B cell (primary cell): ENCODE data around the gene PTPRG. TPM values are rescaled to one million over a fixed set of nuclear protein-coding genes. Genes with fewer than 3 reads are reported as not detected.

Source experiments
- ATAC-seq: fragments of 200-7000 bp; cut with Tn5 transposase; one replicate; pipeline ENCODE4 v1.10.0; 2021; ENCODE audit warnings: low read depth, mild to moderate bottlenecking, moderate number of reproducible peaks, moderate library complexity
- CTCF ChIA-PET: fragments of 350-600 bp; sonication (Branson Sonifier 250); formaldehyde crosslinking; loops from one replicate; lab custom pipeline; 2021; ENCODE audit warnings: antibody characterized with exemption, inconsistent platforms; lab: Charles Lee
- POLR2A ChIA-PET: fragments of 350-600 bp; sonication (Branson Sonifier 250); formaldehyde crosslinking; loops from one replicate; lab custom pipeline; 2021; ENCODE audit warnings: antibody characterized with exemption; lab: Charles Lee
- DNase-seq: peaks from one replicate; pipeline ENCODE4 v3.0.0; 2013
- H2AFZ ChIP-seq: 2 replicates; pipeline ENCODE4 v1.6.1; 2012; ENCODE audit warnings: mild to moderate bottlenecking, low read depth, low read length; ENCODE audit not compliant: insufficient read depth, poor library complexity, severe bottlenecking
- H3K27ac ChIP-seq, 2 donors: 1 replicate in 1 of 2; 2 replicates in 1 of 2; pipeline ENCODE4 v1.5.1; 2012 to 2013; ENCODE audit warnings: low read length in 2 of 2, mild to moderate bottlenecking in 2 of 2, moderate library complexity in 1 of 2
- H3K27me3 ChIP-seq, 4 experiments: fragments of 200-600 bp in 1 of 4; sonication (generic) in 1 of 4; replicated peaks in 1 of 4; 1 replicate in 2 of 4; 2 replicates in 2 of 4; pipeline versions ENCODE4 v1.6.1 to v1.7.0; 2013 to 2016; ENCODE audit warnings: low read length in 3 of 4, mild to moderate bottlenecking in 2 of 4, mixed read lengths in 1 of 4, moderate library complexity in 1 of 4; ENCODE audit not compliant: insufficient read depth in 4 of 4, control insufficient read depth in 3 of 4; ENCODE audit errors: control extremely low read depth in 1 of 4
- H3K36me3 ChIP-seq, 2 experiments: replicated peaks in 1 of 2; 1 replicate in 1 of 2; 2 replicates in 1 of 2; pipeline versions ENCODE4 v1.6.1 to v1.7.1; 2013; ENCODE audit warnings: low read length in 1 of 2; ENCODE audit not compliant: insufficient read depth in 2 of 2, control insufficient read depth in 1 of 2; ENCODE audit errors: control extremely low read depth in 1 of 2, extremely low read depth in 1 of 2
- H3K4me1 ChIP-seq, 2 donors: fragments of 200-600 bp in 1 of 2; sonication (generic) in 1 of 2; 1 replicate in 1 of 2; 2 replicates in 1 of 2; pipeline versions ENCODE4 v1.5.1 to v1.6.1; 2013 to 2017; ENCODE audit warnings: low read length in 2 of 2; ENCODE audit not compliant: control insufficient read depth in 2 of 2, insufficient read depth in 2 of 2
- H3K4me2 ChIP-seq: replicated peaks from 2 replicates; pipeline ENCODE3; 2012; ENCODE audit warnings: mild to moderate bottlenecking, low read depth, low read length; ENCODE audit not compliant: poor library complexity, severe bottlenecking
- H3K4me3 ChIP-seq, 5 experiments: fragments of 200-600 bp in 1 of 5; sonication (generic) in 1 of 5; 1 replicate in 3 of 5; 2 replicates in 2 of 5; pipeline versions ENCODE4 v1.5.1 to v1.7.0; 2011 to 2016; ENCODE audit warnings: low read length in 4 of 5, mild to moderate bottlenecking in 4 of 5, low read depth in 2 of 5, control low read depth in 1 of 5, moderate library complexity in 1 of 5; ENCODE audit not compliant: insufficient read depth in 1 of 5; ENCODE audit errors: control extremely low read depth in 1 of 5, extremely low read depth in 1 of 5
- H3K79me2 ChIP-seq: fragments of 200-600 bp; sonication (generic); one replicate; pipeline ENCODE4 v1.6.0; 2016; ENCODE audit warnings: low read length; ENCODE audit not compliant: control insufficient read depth, insufficient read depth
- H3K9ac ChIP-seq: fragments of 200-600 bp; sonication (generic); 2 replicates; pipeline ENCODE4 v1.6.1; 2017; ENCODE audit warnings: mild to moderate bottlenecking, low read length, moderate library complexity
- H3K9me3 ChIP-seq, 3 donors: one replicate each; pipeline versions ENCODE4 v1.6.1 to v1.7.1; 2013; ENCODE audit warnings: low read length in 2 of 3; ENCODE audit not compliant: control insufficient read depth in 2 of 3, insufficient read depth in 1 of 3; ENCODE audit errors: control extremely low read depth in 1 of 3
- H4K20me1 ChIP-seq: 2 replicates; pipeline ENCODE4 v1.6.0; 2012; ENCODE audit warnings: mild to moderate bottlenecking, low read length; ENCODE audit not compliant: insufficient read depth, control insufficient read depth, poor library complexity, severe bottlenecking
- H3K27ac Mint-ChIP-seq: one replicate; pipeline ENCODE4 v1.8.0; 2021; ENCODE audit warnings: mixed read lengths
- H3K27me3 Mint-ChIP-seq: one replicate; pipeline ENCODE4 v1.8.0; 2021; ENCODE audit warnings: mixed read lengths
- H3K4me1 Mint-ChIP-seq: one replicate; pipeline ENCODE4 v1.8.0; 2021; ENCODE audit warnings: mixed read lengths
- H3K4me3 Mint-ChIP-seq: one replicate; pipeline ENCODE4 v1.8.0; 2021; ENCODE audit warnings: mixed read lengths
- H3K9me3 Mint-ChIP-seq: one replicate; pipeline ENCODE4 v1.8.0; 2022; ENCODE audit warnings: mixed read lengths; ENCODE audit not compliant: insufficient read depth
- EZH2 ChIP-seq: IDR thresholded peaks from 2 replicates; pipeline ENCODE4 v1.6.1; 2012; ENCODE audit warnings: borderline replicate concordance, low read depth, mild to moderate bottlenecking, moderate library complexity, low read length; ENCODE audit not compliant: insufficient read depth, poor library complexity, severe bottlenecking
- WGBS: methylation state at CpG from one replicate; pipeline ENCODE4 v1.1.5; 2013; ENCODE audit warnings: missing lambda C conversion rate; ENCODE audit not compliant: insufficient coverage; 5-methylcytosine and 5-hydroxymethylcytosine counted together
- intact Hi-C: fragments of 100-400 bp; cut with micrococcal nuclease; formaldehyde crosslinking; loops from one replicate; pipeline ENCODE4 v1.10.0; 2022
- polyA plus RNA-seq: library from polyadenylated mRNA; depleted of rRNA; stranded (reverse); fragments of >200 nt; gene quantifications from 2 replicates; pipeline ENCODE4 v1.2.3, GENCODE V29; 2012
- total RNA-seq, 2 donors: library from RNA; stranded (reverse); fragments of 120-200 nt in 1 of 2; gene quantifications; 1 replicate in 1 of 2; 2 replicates in 1 of 2; pipeline versions ENCODE4 v1.2.3 to v1.2.4, GENCODE V29; 2013 to 2022
- TF ChIP-seq, protein P1 (sequence below): fragments of 200-600 bp; IDR thresholded peaks from one replicate; pipeline ENCODE4 v1.8.0; 2022; ENCODE audit warnings: antibody characterized with exemption, mild to moderate bottlenecking

Gene PTPRG
- total and polyA plus RNA-seq, 2 donors (not counting 1 experiment from before 2014, with no cell fraction given) = 0.12 to 1.3 TPM

DNA sequence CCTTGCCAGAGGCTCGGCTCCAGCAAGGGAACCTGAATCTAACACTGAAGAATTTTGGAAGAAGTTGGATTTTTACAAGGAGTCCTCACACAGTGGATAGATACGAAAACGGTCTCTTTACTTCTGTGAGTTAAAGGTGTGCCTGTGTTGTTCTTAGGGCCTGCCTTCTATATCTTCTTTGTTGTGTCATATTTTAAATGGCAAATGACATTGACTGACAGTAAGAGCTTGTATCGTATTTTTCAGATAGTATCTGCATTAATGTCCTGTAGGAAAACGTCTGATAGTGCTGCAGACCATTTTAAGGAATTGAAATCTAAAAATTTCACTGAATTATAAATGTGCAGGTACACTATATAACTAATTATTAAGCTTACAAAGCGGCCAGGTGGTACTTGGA is 56.3 kb downstream of the PTPRG start:
- WGBS = 100% methylated on average over 1 of the region's 6 CpGs
- intact Hi-C loops = no loop called here
- CTCF ChIA-PET = no interaction called here

DNA sequence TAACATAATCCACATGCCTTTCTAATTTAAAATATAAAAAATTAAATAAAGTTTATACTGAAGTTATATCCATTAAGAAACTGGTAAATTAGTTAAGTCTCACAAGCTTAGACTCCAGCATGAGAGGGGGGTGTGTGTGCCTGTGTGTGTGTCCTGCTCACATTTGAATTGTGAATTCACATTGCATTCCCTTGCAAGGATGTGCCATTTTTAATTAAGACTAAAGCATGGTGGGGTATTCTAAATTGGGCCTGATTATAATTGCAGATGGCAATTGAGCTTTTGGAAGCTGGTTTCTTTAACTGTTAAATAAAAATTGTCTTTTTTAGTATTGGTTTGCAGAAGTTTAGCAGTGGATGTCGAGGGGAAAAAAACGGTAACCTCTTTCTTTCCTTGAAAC is 56.9 kb downstream of the PTPRG start:
- H3K36me3 ChIP-seq = no peaks in the 10 kb centered on the region
- H3K4me1 ChIP-seq = no peaks in the 10 kb centered on the region
- no peak overlapping the region for H3K27ac Mint-ChIP-seq
- H3K79me2 ChIP-seq = no peaks in the 10 kb centered on the region
- ATAC-seq = no peak
- H3K4me1 Mint-ChIP-seq = no peaks in the 10 kb centered on the region
- intact Hi-C loops = no loop called here
- TF ChIP-seq EZH2 = no peak
- TF ChIP-seq, protein P1, sequence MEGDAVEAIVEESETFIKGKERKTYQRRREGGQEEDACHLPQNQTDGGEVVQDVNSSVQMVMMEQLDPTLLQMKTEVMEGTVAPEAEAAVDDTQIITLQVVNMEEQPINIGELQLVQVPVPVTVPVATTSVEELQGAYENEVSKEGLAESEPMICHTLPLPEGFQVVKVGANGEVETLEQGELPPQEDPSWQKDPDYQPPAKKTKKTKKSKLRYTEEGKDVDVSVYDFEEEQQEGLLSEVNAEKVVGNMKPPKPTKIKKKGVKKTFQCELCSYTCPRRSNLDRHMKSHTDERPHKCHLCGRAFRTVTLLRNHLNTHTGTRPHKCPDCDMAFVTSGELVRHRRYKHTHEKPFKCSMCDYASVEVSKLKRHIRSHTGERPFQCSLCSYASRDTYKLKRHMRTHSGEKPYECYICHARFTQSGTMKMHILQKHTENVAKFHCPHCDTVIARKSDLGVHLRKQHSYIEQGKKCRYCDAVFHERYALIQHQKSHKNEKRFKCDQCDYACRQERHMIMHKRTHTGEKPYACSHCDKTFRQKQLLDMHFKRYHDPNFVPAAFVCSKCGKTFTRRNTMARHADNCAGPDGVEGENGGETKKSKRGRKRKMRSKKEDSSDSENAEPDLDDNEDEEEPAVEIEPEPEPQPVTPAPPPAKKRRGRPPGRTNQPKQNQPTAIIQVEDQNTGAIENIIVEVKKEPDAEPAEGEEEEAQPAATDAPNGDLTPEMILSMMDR = no peak
- ChIA-PET POLR2A (no interaction called here), CTCF (no interaction called here)
- H3K27me3 ChIP-seq = no peaks in the 10 kb centered on the region
- H3K27me3 Mint-ChIP-seq = no peaks in the 10 kb centered on the region
- no CpG with 5 or more reads among the region's 2 CpGs for WGBS
- no peaks in the 10 kb centered on the region for H3K9me3 ChIP-seq
- H3K9ac ChIP-seq = no peak overlapping the region
- no peak for DNase-seq
- no peak overlapping the region for H2AFZ ChIP-seq
- no peak overlapping the region for H3K4me3 Mint-ChIP-seq
- no peak overlapping the region for H3K27ac ChIP-seq
- H4K20me1 ChIP-seq = no peaks in the 10 kb centered on the region
- H3K9me3 Mint-ChIP-seq = no peaks in the 10 kb centered on the region
- H3K4me3 ChIP-seq = no peak overlapping the region
- no peak overlapping the region for H3K4me2 ChIP-seq

More for the DNA sequence above, 56.3 kb downstream of the PTPRG start:
- Histone ChIP-seq H3K27me3 (no peaks in the 10 kb centered on the region), H3K4me1 (no peaks in the 10 kb centered on the region), H3K27ac (no peak overlapping the region), H3K79me2 (no peaks in the 10 kb centered on the region), H3K36me3 (no peaks in the 10 kb centered on the region), H3K4me3 (no peak overlapping the region), H3K9me3 (no peaks in the 10 kb centered on the region), H2AFZ (no peak overlapping the region), H4K20me1 (no peaks in the 10 kb centered on the region), H3K9ac (no peak overlapping the region), H3K4me2 (no peak overlapping the region)
- Mint-ChIP-seq H3K27ac (no peak overlapping the region), H3K4me3 (no peak overlapping the region), H3K9me3 (no peaks in the 10 kb centered on the region), H3K4me1 (no peaks in the 10 kb centered on the region), H3K27me3 (no peaks in the 10 kb centered on the region)
- POLR2A ChIA-PET = no interaction called here
- TF ChIP-seq, protein P1 = no peak
- TF ChIP-seq EZH2 = no peak
- DNase-seq (no peak), ATAC-seq (no peak)
